C4-2B (cell line): ENCODE results near the gene XRCC6.

Source experiments
- CTCF ChIP-seq: fragments of 450-650 bp; conservative IDR thresholded peaks from 2 replicates; pipeline ENCODE4 v1.5.1; 2017; ENCODE audit warnings: mild to moderate bottlenecking
- ZFX ChIP-seq: fragments of 450-650 bp; IDR thresholded peaks from 2 replicates; pipeline ENCODE4 v1.6.1; 2017

GRCh38 chr22:41597635-41597953 lies 23.5 kb upstream of the XRCC6 start:
- TF ChIP-seq CTCF = no peak; the same call in 1 of the 2 replicates
- TF ChIP-seq ZFX = no peak
